RKO (cell line): ENCODE data around the gene WDR36.

Source experiments
- DNase-seq: peaks from one replicate; pipeline ENCODE4 v3.0.0-alpha.2; 2016; ENCODE audit warnings: low spot score

Gene WDR36

GRCh38 chr5:111106320-111106948 is 14.3 kb downstream of the WDR36 start:
- no peak for DNase-seq

GRCh38 chr5:111107371-111107770 is 15.2 kb downstream of the WDR36 start:
- no peak for DNase-seq

GRCh38 chr5:111111956-111112355 is 19.8 kb downstream of the WDR36 start:
- DNase-seq: no peak

- DNase-seq: no peak
Measured at GRCh38 chr5:111113678-111114077, 21.5 kb downstream of the WDR36 start.

GRCh38 chr5:111115229-111115628 is 23.1 kb downstream of the WDR36 start:
- DNase-seq: no peak

GRCh38 chr5:111116550-111116949 is 24.4 kb downstream of the WDR36 start:
- DNase-seq: no peak

GRCh38 chr5:111117136-111117535 is 25.0 kb downstream of the WDR36 start:
- DNase-seq: no peak

GRCh38 chr5:111119221-111119620 is 27.1 kb downstream of the WDR36 start:
- DNase-seq: no peak

- no peak for DNase-seq
Measured at GRCh38 chr5:111119856-111120255, 27.7 kb downstream of the WDR36 start.

GRCh38 chr5:111120911-111121310 is 28.8 kb downstream of the WDR36 start:
- DNase-seq: no peak

- DNase-seq: no peak
Measured at GRCh38 chr5:111121926-111122325, 29.8 kb downstream of the WDR36 start.

- DNase-seq: no peak
Measured at GRCh38 chr5:111122398-111122797, 30.2 kb downstream of the WDR36 start.

- no peak for DNase-seq
Measured at GRCh38 chr5:111124793-111125192, 32.6 kb downstream of the WDR36 start.

GRCh38 chr5:111126896-111127295 is 34.7 kb downstream of the WDR36 start:
- DNase-seq: no peak

GRCh38 chr5:111127453-111128195 is 35.5 kb downstream of the WDR36 start:
- no peak for DNase-seq

GRCh38 chr5:111129938-111130337 is 37.8 kb downstream of the WDR36 start:
- DNase-seq: no peak

- DNase-seq: no peak
Measured at GRCh38 chr5:111131356-111131755, 39.2 kb downstream of the WDR36 start.

- DNase-seq: no peak
Measured at GRCh38 chr5:111132076-111132475, 39.9 kb downstream of the WDR36 start.

- DNase-seq: no peak
Measured at GRCh38 chr5:111132731-111133435, 40.7 kb downstream of the WDR36 start.

- no peak for DNase-seq
Measured at GRCh38 chr5:111133436-111133751, 41.2 kb downstream of the WDR36 start.

- DNase-seq: no peak
Measured at GRCh38 chr5:111134087-111134486, 41.9 kb downstream of the WDR36 start.

GRCh38 chr5:111134864-111135263 is 42.7 kb downstream of the WDR36 start:
- no peak for DNase-seq

GRCh38 chr5:111135363-111135762 is 43.2 kb downstream of the WDR36 start:
- DNase-seq: no peak
